Stimulated activated CD8-positive, alpha-beta memory T cell treated with anti-CD3 and anti-CD28 coated beads, Interleukin-15, amount 100 ng/mL, for 4 hours (primary cell): ENCODE measurements around the gene TMEM140.
A peak's percentile ranks its signal among the peaks of the same experiment; 100 is the strongest.
"Not testable (repeated sequence)": the region's sequence is repeated elsewhere in the genome, so short reads cannot be mapped to it uniquely, and the experiment has no call there.

Experiments
- DNase-seq, 2 donors: peaks; one replicate each; pipeline ENCODE4 v3.0.0-alpha.2; 2020; ENCODE audit warnings: low read depth in 2 of 2

The TMEM140 gene

GRCh38 chr7:135147899-135148721 lies at the start of gene TMEM140:
TSS of gene TMEM140 (plus strand) at chr7:135148072. CDS start at chr7:135164442, 16,370 bp downstream.
- peak in 1 of 2 donors; percentile 44 for DNase-seq

GRCh38 chr7:135098391-135098790 lies 49.5 kb upstream of the TMEM140 start:
- no peak for DNase-seq

GRCh38 chr7:135100856-135101255 lies 47.0 kb upstream of the TMEM140 start:
- no peak for DNase-seq

- no peak for DNase-seq
Measured at GRCh38 chr7:135102372-135102771, 45.5 kb upstream of the TMEM140 start.

GRCh38 chr7:135109562-135109961 lies 38.3 kb upstream of the TMEM140 start:
- no peak for DNase-seq

GRCh38 chr7:135109976-135110375 lies 37.9 kb upstream of the TMEM140 start:
- DNase-seq: no peak

GRCh38 chr7:135111379-135111778 lies 36.5 kb upstream of the TMEM140 start:
- no peak for DNase-seq

- no peak for DNase-seq
Measured at GRCh38 chr7:135114622-135115021, 33.2 kb upstream of the TMEM140 start.

GRCh38 chr7:135117096-135117495 lies 30.8 kb upstream of the TMEM140 start:
- no peak for DNase-seq

GRCh38 chr7:135121868-135122267 lies 26.0 kb upstream of the TMEM140 start:
- no peak for DNase-seq

- not testable (repeated sequence) for DNase-seq
Measured at GRCh38 chr7:135124631-135125030, 23.2 kb upstream of the TMEM140 start.

- no peak for DNase-seq
Measured at GRCh38 chr7:135128931-135129330, 18.9 kb upstream of the TMEM140 start.

- no peak for DNase-seq
Measured at GRCh38 chr7:135129579-135129978, 18.3 kb upstream of the TMEM140 start.

GRCh38 chr7:135143885-135144668 lies 3.8 kb upstream of the TMEM140 start:
- no peak for DNase-seq

GRCh38 chr7:135147341-135147898 lies 452 bp upstream of the TMEM140 start:
- DNase-seq: no peak

- DNase-seq: no peak
Measured at GRCh38 chr7:135150072-135150782, 2.4 kb downstream of the TMEM140 start.

GRCh38 chr7:135151132-135151531 lies 3.3 kb downstream of the TMEM140 start:
- DNase-seq: no peak

- no peak for DNase-seq
Measured at GRCh38 chr7:135151533-135151932, 3.7 kb downstream of the TMEM140 start.

GRCh38 chr7:135152442-135152841 lies 4.6 kb downstream of the TMEM140 start:
- no peak for DNase-seq

- no peak for DNase-seq
Measured at GRCh38 chr7:135154734-135155133, 6.9 kb downstream of the TMEM140 start.

- DNase-seq: no peak
Measured at GRCh38 chr7:135156290-135156689, 8.4 kb downstream of the TMEM140 start.

GRCh38 chr7:135158141-135158655 lies 10.3 kb downstream of the TMEM140 start:
- no peak for DNase-seq
